Epithelial cell of alveolus of lung (primary cell): ENCODE measurements around the gene ZNF432. TPM values are rescaled to one million over a fixed set of nuclear protein-coding genes. Genes with fewer than 3 reads are reported as not detected.

Experiments used
- total RNA-seq: library from RNA; depleted of rRNA; stranded (reverse); fragments of >200 nt; gene quantifications from 2 replicates; pipeline ENCODE4 v1.2.1, GENCODE V29; 2015

The ZNF432 gene
- total RNA-seq, result 3.6 and 10.6 TPM in 2 replicates

GRCh38 chr19:52048555-52049501, at the start of gene ZNF432:
TSS of gene ZNF432 (minus strand) at chr19:52048838. CDS start at chr19:52046868, 1,970 bp downstream.

GRCh38 chr19:52095172-52096014, 46.8 kb upstream of the ZNF432 start, which contains the start of gene ZNF841:
TSS of gene ZNF841 (minus strand) at chr19:52095765. CDS start at chr19:52084801, 10,964 bp downstream.

GRCh38 chr19:52028027-52028779, 20.4 kb downstream of the ZNF432 start, which contains the start of gene ZNF614:
TSS of gene ZNF614 (minus strand) at chr19:52028379. CDS start at chr19:52025745, 2,634 bp downstream.

GRCh38 chr19:52007806-52008557, 40.7 kb downstream of the ZNF432 start, which contains the start of gene ZNF615:
TSS of gene ZNF615 (minus strand) at chr19:52008211. CDS start at chr19:52003711, 4,500 bp downstream.

GRCh38 chr19:51986309-51987291, 62.0 kb downstream of the ZNF432 start, which contains the start of gene ZNF350:
TSS of gene ZNF350 (minus strand) at chr19:51986840. CDS start at chr19:51974360, 12,480 bp downstream.

Other genes starting within 250 kb of the ZNF432 start
- gene ZNF577, start 160.9 kb downstream of the ZNF432 start, total RNA-seq, result 1.9 and 9.2 TPM in 2 replicates
- gene ZNF649, start 143.8 kb downstream of the ZNF432 start, total RNA-seq, result 5.4 and 7.7 TPM in 2 replicates
- 3.0 and 4.9 TPM in 2 replicates for gene ZNF613, start 121.4 kb downstream of the ZNF432 start, total RNA-seq
- gene ZNF350, start 62.0 kb downstream of the ZNF432 start, total RNA-seq, result 4.0 and 11.0 TPM in 2 replicates
- gene ZNF615, start 40.6 kb downstream of the ZNF432 start, total RNA-seq, result 2.8 and 12.5 TPM in 2 replicates
- 7.0 and 10.0 TPM in 2 replicates for gene ZNF614, start 20.5 kb downstream of the ZNF432 start, total RNA-seq
- gene ZNF841, start 46.9 kb upstream of the ZNF432 start, total RNA-seq, result 4.9 and 9.1 TPM in 2 replicates
- 5.9 and 11.8 TPM in 2 replicates for gene ZNF616, start 91.1 kb upstream of the ZNF432 start, total RNA-seq
- 2.7 and 6.0 TPM in 2 replicates for gene ZNF836, start 122.8 kb upstream of the ZNF432 start, total RNA-seq
- gene PPP2R1A, start 141.2 kb upstream of the ZNF432 start, total RNA-seq, result 231 and 295 TPM in 2 replicates
- 5.8 and 9.1 TPM in 2 replicates for gene ZNF766, start 220.7 kb upstream of the ZNF432 start, total RNA-seq
- gene ZNF480, start 248.3 kb upstream of the ZNF432 start, total RNA-seq, result 2.5 and 12.2 TPM in 2 replicates